D721Med (cell line): Measurements from ENCODE around the gene EXOC2.

Source experiments
- DNase-seq: peaks from one replicate; pipeline ENCODE4 v3.0.0; 2011; ENCODE audit warnings: low spot score; ENCODE audit not compliant: insufficient read length
- FAIRE-seq: peaks from 2 replicates; lab custom pipeline; 2011; peaks lifted over from hg19 to GRCh38; lab: Jason Lieb, UNC
- CTCF ChIP-seq: IDR thresholded peaks from 2 replicates; pipeline ENCODE4 v1.5.1; 2012; ENCODE audit warnings: mild to moderate bottlenecking, control low read depth; ENCODE audit not compliant: insufficient read depth; ENCODE audit errors: missing control alignments

EXOC2 gene

GRCh38 chr6:466564-466963 is 226.4 kb downstream of the EXOC2 start:
- TF ChIP-seq CTCF = no peak
- DNase-seq = no peak
- no peak for FAIRE-seq

- TF ChIP-seq CTCF = no peak
- no peak for FAIRE-seq
- no peak for DNase-seq
These were observed 227.2 kb downstream of the EXOC2 start for GRCh38 chr6:465531-466348.

- FAIRE-seq (no peak), DNase-seq (no peak)
- no peak for TF ChIP-seq CTCF
These were observed 236.1 kb downstream of the EXOC2 start for GRCh38 chr6:456887-457286.

- no peak for TF ChIP-seq CTCF
- DNase-seq (no peak), FAIRE-seq (no peak)
These were observed 236.5 kb downstream of the EXOC2 start for GRCh38 chr6:456358-456867.

- no peak for TF ChIP-seq CTCF
- DNase-seq (no peak), FAIRE-seq (no peak)
These were observed 237.1 kb downstream of the EXOC2 start for GRCh38 chr6:455835-456234.

GRCh38 chr6:455006-455585 is 237.8 kb downstream of the EXOC2 start:
- no peak for DNase-seq
- TF ChIP-seq CTCF = no peak
- no peak for FAIRE-seq
